ENCODE results near the gene RAB17.

RAB17 gene

DNA sequence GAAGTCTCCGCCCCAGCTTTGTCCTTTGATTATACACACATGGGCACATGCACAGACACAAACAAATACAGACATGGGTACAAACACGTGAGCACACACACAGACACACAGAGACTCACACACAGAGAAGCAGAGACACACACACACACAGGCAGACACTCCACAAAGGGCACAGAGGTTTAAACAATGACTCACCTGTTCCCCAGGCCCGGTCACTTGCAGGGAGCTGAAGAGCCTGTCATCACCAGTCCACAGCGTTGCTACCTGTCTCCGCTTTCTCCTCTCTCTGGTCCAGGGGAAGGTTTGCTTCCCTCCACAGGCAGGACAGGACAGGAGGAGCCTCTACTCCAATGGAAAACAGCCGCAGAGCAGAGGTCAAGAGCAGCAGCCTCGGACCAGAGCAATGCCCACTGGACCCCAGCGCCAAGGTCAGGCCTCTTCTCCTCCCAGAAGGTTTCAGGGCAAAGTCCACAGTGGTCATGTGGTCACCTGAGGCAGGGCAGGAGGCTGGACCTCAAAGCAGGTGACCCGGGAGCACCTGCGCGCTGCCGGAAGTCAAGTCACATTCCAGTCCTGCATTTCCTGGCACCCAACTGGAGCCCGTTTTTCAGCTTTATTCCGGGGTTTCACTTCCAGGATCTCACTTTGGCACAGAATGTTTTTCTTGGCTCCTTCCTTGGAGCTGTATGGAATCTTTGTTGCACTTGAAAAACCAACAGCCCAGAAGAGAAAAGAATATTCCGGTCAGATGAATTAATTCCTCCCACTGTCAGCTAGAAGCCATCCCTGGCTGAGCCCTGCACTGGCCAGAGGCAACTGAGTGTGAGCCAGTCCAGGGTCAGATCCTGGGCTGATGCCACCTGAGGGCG, at the start of gene RAB17:
TSS of gene RAB17 (minus strand) at position 463 of the 869 bp plus-strand sequence. CDS start 4,580 bp downstream, outside the sequence.
- no peak for DNase-seq (ENCODE audit: low read depth in 2 of 2)

DNA sequence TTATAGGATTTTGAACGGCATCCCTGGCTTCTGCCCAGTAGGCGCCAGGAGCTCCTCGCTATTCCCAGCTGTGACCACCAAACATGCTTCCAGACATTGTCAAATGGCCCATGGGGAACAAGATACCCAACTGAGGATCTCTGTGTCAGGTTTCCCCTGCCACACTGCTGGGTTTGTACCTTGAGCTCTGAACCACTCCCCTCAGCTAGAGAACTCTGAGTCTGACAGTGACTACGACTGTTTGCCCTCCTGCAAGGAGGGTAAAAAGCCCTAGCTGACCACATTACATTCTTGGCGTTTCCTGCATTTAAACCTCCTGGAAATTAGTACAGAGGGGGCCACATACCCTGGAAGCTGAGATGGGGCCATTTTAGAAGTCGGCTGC, 49.3 kb upstream of the RAB17 start:
- no peak for DNase-seq (ENCODE audit: low read depth in 2 of 2)

DNA sequence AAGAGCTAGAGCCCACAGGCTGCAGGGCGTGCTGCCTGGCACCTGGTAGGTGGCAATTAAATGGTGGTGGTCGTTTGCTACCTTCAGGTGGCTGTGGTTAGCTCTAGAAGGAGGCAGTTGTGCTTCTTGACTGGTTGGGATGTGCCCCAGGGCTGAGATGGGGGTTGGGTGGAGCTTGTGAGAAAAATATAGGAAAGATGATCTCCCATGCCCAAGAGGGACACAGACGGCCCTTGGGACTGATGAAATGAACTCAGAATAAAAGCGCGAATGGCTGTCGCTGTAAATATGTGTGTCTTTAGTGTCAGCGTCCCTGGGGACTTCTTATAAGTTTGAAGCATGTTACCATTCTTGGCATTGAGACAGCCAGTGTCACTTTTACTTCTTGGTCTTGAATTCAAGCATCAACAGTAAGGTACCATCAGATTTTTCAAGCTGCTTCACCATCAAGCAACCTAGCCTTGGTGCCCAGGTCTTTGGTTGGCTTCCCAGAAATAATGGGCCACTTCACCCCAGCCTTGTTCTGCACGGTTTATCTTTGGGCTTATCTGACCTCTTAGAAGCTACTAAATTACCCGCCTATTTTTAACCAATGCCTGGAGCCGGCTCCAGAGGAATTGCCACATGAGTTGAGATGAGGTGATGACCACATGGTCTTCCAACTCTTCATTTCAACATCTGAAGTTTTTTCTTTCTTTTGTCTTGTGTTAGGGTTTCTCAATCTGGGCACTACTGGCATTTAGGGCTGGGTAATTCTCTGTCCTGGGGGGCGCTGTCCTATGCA, 48.7 kb upstream of the RAB17 start:
- DNase-seq (ENCODE audit: low read depth in 2 of 2): no peak

- no peak for DNase-seq (ENCODE audit: low read depth in 2 of 2)
These were observed 47.6 kb upstream of the RAB17 start for GRCh38 chr2:237638176-237638575.

GRCh38 chr2:237637429-237638135, 47.0 kb upstream of the RAB17 start:
- DNase-seq (ENCODE audit: low read depth in 2 of 2): no peak

- no peak for DNase-seq (ENCODE audit: low read depth in 2 of 2)
These were observed 46.0 kb upstream of the RAB17 start for GRCh38 chr2:237636578-237636977.

DNA sequence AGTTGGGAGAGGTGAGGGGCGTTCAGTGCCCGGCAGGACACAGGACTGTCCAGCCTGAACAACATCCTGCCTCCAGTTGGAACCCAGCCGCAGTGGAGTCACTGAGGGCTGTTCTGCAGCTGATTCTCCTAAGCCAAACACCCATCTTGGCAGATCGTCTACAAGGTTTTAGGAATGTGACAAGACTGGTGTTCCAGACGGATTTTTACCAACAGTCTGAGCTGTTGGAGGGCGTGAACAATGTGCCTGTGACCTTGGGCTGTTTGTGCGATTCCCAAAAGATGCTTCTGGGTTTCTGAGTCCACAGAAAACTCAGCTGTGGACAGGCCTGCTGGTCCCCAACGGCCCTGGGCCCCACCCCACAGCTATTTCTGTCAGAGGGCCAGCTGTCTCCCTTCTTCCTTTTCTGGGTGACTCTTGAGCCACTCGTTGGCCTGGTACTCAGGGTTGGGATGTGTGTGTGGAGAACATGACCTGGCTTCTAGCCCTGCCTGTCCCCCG, 42.6 kb upstream of the RAB17 start:
- no peak for DNase-seq (ENCODE audit: low read depth in 2 of 2)

DNA sequence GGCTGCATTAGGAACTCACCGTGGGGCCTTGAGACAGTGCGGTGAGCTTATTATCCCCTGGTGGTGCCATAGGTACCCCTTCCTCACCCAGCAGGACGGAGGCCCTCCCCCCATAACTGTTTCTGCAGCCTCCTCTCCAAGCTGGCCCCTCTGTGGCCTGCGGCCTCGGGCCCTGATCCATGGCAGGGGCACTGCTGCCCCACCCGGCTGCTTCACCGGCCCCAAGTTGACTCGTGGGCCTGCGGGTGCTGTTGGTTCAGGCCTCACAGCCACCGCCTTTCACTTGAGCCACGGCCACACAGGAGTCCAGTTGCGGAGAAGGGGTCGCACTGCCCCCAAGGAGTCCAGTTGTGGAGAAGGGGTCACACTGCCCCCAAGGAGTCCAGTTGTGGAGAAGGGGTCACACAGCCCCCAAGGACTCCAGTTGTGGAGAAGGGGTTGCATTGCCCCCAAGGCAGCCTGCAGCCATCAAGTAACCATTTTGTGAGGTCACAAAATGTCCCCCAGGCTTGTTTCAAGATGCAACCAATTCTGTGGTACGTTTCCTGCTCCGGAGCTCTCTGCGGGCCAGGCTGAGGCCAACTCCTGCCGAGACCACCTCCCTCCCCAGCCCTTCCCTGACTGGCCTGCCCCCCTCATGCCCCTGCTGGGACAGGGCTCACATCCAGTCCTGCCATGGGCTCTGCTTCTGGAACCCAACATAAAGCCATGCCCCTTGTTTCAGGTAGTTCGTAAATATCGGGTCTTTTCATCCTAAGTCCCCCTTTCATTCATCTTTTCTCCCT, 41.5 kb upstream of the RAB17 start:
- DNase-seq (ENCODE audit: low read depth in 2 of 2): no peak

GRCh38 chr2:237631007-237631785, 40.7 kb upstream of the RAB17 start:
- no peak for DNase-seq (ENCODE audit: low read depth in 2 of 2)

GRCh38 chr2:237630216-237631000, 39.9 kb upstream of the RAB17 start:
- no peak for DNase-seq (ENCODE audit: low read depth in 2 of 2)

- no peak for DNase-seq (ENCODE audit: low read depth in 2 of 2)
These were observed 39.2 kb upstream of the RAB17 start for GRCh38 chr2:237629739-237630138.

- no peak for DNase-seq (ENCODE audit: low read depth in 2 of 2)
These were observed 38.6 kb upstream of the RAB17 start for GRCh38 chr2:237629188-237629534.

- DNase-seq (ENCODE audit: low read depth in 2 of 2): no peak
These were observed 38.0 kb upstream of the RAB17 start for GRCh38 chr2:237628247-237629187.

GRCh38 chr2:237627441-237628246, 37.1 kb upstream of the RAB17 start, which contains the start of gene LRRFIP1:
LRRFIP1 (plus strand) TSS chr2:237627587; CDS start chr2:237627645, 58 bp downstream.
- DNase-seq (ENCODE audit: low read depth in 2 of 2): no peak

GRCh38 chr2:237626813-237627440, 36.4 kb upstream of the RAB17 start:
- no peak for DNase-seq (ENCODE audit: low read depth in 2 of 2)

DNA sequence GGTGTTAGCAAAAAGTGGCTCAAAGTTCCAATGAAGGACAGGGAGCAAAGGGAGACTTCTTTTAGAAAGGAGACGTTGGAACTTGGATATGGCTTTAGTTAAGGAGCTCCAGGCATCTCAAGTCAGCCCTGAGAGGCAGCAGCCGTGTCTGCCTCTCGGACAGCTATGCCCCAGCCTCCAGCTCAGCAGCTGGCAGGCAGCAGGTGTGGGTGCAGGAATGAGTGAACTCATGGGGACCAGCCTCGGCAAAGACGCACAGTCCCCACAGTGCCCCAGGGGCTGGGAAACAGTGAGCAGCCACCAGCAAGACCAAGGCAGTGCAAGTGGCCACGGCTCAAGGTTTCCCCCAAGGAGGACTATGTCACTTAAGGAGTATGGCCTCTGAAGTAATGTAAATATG, 35.2 kb upstream of the RAB17 start:
- DNase-seq (ENCODE audit: low read depth in 2 of 2): no peak

- no peak for DNase-seq (ENCODE audit: low read depth in 2 of 2)
These were observed 34.7 kb upstream of the RAB17 start for GRCh38 chr2:237625216-237625705.

Data from activated CD4-positive, alpha-beta T cell treated with anti-CD3 and anti-CD28 coated beads for 24 hours (primary cell).